Medulla oblongata (tissue), 1 donor: ENCODE results near the gene CABP1.
A peak's percentile ranks its signal among the peaks of the same experiment; 100 is the strongest.

Experiments
- DNase-seq: peaks from one replicate; pipeline ENCODE4 v3.0.0-alpha.2; 2015; ENCODE audit errors: extremely low spot score

Gene CABP1

DNA sequence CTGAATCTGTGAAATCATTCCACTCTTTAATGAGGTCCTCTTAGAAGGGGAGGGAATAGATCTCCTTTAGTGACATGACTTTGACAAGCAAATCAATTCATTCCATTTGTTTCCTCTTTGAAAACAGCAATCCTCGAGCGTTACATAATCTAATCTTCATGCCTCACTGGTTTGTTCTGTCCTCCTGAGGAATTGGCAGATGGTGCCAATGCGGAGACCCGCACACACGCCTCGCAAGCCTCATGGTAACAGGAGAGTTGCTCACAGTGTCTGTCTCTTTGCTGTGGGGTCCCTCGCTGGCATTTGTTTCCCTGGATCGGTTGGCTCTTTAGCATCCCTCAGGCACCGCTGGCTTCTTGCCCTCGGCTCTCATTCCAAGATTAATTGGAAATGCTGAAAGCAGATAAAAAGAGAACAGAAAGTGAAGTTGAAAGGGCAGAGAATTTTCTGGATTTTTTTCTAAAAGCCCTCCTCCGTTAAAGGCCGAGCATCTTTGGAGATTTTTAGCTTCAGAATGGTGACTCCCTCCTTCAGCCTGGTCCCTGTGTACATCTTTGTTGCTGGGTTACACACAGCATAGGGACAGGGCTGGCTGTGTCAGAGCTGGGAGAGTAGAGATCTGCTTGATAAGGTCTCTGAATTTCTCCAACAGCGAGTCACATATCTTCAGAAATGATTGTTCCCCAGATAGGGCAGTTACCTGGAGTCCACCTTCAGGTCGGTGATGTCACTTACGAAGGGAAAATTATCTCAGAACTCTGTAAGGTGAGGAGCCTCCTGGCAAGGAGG lies 10.1 kb upstream of the CABP1 start:
- DNase-seq: peak; percentile 40

DNA sequence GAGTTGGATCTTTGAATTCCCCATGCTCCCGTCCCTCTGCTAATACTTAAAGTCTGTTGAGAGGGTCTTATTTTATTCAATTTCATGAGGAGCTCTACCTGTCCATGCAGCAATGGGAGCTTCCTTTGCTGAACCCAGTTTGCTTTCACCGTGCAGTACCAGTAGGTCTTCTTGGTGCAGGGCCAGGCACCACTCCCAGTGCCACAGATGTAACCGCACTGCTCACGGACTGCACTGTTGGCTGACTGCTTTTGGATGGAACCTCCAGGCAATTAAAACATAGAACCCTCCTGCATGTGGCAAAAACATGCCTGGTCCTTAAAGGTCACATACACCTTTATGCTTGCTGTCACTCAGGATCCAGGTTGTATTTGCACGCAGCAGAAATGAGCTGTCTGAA lies 9.3 kb upstream of the CABP1 start:
- DNase-seq: no peak

DNA sequence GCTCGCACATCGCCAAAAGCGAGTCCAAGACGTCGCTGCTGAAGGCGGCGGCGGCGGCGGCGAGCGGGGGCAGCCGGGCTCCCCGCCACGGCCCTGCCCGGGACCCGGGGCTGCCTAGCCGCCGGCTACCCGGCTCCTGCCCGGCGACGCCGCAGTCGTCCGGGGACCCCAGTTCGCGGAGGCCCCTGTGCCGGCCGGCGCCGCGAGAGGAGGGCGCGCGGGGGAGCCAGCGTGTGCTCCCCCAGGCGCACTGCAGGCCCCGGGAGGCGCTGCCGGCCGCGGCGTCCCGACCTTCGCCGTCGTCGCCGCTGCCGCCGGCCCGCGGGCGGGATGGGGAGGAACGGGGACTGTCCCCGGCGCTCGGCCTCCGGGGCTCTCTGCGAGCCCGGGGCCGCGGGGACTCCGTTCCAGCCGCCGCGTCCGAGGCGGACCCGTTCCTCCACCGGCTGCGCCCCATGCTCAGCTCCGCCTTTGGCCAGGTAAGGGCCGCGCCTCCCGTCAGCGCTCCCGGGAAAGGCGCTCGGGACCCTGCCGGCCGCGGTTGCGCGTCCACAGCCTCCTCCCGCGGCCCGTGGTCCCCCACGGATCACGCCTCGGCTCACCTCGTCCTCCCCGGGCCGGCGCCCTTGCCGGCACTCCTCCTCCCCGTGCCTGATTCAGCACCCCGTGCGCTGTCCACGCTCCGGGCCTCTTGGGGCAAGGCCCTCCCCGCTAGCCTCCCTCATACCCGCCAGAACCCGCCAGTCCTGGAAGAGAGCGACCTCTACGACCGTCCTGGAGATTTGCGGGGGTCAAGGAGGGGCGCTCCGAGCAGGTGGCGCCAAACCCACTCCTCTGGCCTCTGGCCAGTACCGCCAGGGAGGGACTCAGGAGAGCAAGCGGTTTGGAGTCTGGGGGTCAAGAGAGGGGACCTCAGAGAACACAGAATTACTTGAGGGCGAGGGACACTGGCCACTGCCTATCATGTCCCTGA lies 721 bp downstream of the CABP1 start:
- no peak for DNase-seq

DNA sequence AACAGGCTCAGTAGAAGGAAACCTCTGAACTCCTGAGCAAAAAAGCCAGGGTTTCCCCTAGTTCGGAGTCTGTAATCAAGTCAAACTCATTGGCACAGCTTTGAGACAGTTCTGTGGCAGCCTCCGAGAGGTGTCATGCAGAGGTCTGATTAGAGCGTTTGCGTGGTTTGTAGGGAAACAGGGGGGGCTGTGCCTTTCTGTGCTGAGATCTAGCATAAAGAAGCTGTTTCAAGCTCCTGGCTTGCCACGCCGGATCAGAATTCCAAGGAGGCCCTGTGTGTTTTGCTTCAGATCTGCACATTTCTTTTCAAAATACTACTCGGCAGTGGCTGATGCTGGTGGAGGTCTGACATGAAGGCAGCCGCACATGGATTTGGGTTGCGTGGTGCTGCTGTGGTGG lies 1.7 kb downstream of the CABP1 start:
- DNase-seq: no peak

DNA sequence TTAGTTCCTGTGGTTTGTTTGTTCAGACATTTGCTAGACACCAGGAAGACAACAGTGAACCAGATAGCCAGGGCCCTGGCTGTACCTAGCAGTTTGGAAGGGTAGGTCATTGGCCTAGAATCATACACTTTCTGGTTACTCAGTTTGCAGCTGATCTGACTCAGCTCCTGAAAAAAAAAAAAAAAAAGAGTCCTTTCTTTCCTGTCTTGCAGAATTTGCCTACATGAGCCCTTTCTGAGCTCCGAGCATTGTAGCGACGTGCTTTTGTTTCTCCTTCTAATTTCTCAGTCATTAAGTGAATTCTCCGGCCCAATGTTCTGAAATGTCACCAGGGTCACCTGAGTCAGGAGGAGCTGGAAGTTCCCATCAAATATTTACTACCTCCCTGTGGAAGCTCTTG lies 2.4 kb downstream of the CABP1 start:
- no peak for DNase-seq

DNA sequence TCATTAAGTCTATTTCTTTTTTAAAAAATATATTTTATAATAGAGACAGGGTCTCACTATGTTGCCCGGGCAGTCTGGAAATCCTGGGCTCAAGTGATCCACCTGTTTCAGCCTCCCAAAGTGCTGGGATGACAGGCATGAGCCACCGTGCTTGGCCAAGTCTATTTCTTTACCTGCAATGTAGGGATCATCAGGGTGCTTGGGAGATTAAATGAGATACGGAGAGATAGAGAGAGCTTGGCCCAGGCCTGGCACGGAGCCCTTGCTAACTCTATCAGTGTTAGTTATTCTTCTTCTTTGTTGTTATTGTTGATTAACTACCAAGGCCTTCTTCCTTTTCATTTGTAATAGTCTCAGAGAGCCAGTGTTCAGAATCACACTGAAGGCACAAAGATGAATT lies 3.1 kb downstream of the CABP1 start:
- DNase-seq: no peak

DNA sequence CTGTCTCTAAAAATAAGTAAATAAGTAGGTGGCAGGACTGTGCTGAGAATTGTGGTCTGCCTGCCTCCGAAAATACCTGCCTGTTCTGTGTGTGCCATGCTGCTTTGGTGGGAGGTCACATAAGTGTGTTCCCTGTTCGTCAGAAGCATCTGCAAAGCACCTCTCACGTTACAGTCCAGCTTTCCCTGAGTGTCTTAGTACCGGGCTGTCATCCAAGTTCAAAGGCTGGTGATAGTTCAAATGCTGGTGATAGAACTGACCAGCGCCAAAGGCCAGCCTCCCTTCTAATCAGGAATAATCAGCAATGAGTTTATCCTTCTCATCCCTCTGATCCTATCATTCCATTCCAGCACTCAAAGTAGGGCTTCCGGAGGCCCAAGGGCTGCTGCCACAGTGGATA lies 5.6 kb downstream of the CABP1 start:
- no peak for DNase-seq

DNA sequence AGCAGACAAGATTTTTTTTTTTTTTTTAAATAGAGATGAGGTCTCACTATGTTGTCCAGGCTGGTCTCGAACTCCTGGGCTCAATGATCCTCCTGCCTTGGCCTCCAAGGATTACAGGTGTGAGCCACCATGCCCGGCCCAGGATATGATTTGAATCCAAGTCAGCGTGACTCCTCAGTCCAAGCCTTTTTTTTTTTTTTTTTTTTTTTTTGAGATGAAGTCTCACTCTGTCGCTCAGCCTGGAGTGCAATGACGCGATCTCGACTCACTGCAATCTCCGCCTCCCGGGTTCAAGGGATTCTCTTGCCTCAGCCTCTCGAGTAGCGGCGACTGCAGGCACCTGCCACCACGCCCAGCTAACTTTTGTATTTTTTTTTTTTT lies 6.9 kb downstream of the CABP1 start:
- DNase-seq: no peak

DNA sequence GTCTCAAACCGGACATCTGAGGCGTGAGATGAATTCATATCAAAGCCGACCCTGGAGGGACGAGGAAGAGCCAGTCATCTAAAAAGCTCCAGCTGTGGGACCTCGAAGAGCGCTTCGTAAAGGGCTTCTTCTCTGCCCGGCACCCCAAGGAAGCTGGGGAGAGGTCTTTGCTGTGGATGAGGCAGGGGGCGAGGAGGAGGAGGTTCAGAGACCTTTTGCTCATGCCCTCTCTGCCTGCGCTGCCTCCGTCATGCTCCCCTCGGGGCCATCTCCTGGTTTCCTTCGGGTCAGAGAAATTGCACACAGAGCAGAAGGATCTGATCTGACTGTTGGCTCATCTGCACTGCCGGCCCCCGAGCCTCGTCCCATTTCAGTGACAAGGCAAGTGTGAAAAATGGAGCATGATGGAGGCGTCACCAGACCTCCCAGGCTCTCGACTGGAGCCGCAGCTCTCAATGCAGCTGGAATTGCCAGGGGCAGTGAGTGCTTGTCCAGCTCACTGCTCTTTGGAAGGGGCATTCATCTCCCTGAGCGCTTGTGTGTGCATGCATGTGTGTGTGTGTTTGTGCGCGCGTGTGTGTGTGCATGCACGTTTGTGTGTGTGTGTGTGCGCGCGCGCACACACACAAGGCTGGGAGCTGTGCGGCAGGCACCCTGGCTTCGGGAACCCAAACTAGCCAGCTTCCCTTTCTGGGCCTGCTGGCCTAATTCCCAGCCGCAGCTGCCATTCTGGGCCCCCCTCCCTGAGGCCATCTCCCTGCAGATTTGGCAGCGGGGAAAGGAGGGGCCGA lies 9.2 kb downstream of the CABP1 start:
- no peak for DNase-seq

DNA sequence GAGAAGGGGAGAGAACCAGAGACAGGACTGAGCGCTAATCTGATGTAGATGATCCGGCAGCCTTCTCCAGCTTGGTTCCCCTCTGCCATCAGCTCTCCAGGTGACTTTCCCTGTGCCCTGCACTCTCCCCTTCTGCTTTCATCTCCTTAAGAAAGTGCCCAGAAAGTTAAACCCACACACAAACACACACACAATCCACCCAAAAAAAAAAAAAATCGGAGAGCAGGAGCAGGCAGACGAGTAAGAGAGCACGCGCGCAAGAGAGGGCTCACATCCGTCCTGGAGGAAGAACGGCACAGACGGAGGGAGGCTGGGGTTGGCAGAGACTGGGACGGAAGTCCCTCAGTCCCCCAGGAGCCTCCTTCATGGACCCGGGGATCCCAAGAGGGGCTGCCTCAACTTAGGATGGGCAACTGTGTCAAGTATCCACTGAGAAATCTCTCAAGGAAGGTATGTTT lies 9.8 kb downstream of the CABP1 start:
- DNase-seq: no peak

DNA sequence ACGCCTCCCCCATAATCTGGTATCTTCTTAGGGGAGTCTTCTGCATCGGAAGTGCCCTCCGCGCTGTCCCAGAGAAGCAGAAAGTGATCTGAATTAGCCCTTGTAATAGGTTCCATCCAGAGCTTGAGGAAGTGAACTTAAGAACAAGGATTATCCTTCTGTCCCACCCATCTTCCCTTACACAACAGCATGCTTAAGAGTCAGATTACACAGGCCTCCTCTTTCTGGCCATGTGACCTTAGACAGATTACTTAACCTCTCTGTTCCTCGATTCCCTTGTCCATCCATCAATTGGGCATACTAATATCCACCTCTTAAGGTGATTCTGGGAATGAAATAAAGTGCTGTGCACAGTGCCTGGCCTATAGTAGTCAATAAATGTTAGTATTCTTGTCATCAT lies 11.4 kb downstream of the CABP1 start:
- no peak for DNase-seq

DNA sequence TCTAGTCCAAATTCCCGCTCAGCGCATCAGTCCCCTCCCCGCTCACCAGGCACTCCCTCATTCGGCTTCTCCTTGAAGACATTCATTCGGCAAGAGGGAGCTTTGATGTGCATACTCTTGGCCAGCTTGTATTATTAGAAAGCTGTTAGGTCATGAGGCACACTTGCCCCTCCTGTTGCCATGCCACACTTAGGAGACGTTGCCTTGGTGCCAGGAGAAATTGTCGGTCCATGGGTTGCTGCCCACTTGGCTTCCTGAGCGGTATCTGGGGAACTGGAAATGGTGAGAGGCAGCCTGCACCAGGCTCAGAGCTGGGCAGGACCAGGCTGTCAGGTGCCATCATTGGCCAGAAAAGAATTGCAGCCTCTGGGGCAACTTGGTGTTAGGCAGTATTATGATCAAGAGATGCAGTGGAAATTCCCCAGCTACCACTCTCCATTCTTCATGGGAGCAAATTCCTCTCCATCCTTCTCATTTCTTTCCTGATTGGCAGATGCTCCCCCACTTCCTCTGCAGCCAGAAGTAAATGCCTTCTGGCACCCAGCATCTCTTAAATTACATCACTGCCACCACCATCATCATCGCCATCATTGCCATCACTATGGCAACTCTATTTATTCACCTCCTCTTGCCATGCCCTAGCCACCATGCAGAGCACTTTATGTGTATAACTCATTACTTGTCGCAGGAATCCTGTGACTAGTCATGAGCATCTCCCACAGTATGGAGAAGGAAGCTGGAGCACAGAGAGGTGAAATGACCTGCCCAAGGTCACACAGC lies 12.4 kb downstream of the CABP1 start:
- peak; percentile 76 for DNase-seq

DNA sequence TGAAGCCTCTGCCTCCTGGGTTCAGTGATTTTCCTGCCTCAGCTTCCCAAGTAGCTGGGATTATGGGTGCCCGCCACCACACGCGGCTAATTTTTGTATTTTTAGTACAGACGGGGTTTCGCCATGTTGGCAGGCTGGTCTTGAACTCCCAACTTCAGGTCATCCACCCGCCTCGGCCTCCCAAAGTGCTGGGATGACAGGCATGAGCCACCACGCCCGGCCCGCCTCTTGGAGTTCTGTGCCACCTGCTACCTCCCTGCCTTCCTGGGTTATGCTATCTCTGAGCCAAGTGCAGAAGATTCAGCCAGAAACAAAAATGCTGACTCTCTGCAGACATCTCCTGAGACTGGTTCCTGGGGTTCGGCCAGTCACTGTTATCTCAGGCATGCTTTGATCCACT lies 13.2 kb downstream of the CABP1 start:
- DNase-seq: no peak

DNA sequence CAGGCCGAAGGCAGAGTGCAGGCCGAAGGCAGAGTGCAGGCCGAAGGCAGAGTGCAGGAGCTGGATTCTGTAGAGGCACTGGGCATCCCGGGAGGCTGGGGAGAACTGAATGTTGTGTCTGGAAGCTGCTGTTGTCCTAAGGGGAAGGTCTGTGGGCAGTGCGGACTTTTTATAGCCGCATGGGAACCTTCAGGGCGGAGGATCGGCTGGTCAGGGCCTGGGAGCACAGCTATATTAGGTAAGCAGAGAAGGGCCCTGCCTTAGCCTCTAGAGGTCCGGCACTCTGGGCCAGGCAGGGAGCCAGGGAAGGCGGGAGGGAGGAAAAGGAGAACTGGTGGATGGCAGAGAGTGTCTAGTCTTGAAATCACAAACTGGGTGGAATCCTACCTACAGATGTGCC lies 14.2 kb downstream of the CABP1 start:
- no peak for DNase-seq

DNA sequence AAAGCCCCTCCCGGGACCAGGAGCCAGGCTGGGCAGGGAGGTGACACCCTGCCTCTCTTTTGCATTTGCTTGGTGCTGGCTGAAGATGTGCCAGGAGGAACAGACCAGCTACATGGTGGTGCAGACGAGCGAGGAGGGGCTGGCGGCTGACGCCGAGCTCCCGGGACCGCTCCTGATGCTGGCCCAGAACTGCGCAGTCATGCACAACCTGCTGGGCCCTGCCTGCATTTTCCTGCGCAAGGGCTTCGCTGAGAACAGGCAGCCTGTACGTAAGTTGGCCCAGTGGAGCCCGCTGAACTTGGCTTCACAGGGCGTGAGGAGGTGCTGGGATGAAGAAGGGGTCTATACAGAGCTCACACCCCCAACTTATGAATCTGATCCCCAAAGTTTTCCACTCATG lies 15.6 kb downstream of the CABP1 start:
- DNase-seq: no peak

DNA sequence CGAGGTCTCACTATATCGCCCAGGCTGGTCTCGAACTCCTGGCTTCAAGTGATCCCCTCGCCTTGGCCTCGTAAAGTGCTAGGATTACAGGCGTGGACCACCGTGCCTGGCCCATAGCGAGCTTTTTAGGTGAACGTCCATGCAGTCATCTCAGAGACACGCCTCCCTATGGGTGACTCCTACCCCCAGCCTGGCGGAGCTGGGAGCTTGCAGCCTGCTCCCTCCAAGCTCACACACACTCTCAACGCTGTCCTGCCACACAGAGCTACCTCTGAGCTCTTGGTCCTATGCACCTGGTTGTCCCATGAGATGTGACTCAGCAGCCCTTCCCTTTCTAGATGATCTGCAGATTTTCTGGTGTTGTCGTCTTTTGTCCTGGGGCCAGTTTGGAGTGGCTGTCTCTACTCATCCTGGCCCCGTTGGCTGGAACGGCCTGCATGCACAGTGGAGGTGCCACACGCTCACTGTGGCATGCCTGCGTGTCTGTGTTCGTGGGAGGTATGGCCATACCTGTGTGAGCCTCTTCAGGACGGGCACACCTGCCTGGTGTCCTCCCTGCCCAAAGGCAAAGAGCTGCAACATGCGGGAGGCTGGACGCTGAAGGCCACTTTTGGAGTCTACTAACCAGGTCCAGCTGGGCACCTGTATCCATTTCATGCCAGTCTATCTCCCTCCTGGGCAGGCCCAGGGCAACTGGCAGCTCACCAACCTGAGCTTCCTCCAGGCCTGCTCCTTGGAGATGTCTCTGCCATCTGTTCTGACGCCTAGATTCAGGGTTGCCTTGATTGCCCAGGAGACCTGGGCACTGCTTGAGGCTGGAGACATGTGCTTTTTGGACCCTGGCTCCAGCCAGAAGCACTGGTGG lies 18.1 kb downstream of the CABP1 start:
- DNase-seq: no peak

DNA sequence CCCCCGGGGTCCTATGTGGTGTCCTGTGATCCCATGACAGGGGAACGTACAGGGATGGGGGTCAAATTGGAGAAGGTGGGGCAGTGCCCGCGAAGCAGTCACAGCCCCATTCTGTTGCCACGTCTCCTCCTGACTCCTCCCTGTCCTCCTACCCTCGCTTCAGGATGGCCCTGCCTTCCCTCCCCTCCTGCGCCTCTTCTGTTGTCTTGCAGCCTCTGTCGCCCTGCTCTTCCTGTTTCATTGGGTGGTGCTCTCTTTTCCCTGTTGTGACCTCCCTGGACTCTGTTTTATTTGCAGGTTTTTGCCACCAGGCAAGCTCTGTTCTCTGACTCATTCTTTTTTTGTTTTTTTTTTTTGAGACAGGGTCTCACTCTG lies 18.7 kb downstream of the CABP1 start:
- DNase-seq: no peak

DNA sequence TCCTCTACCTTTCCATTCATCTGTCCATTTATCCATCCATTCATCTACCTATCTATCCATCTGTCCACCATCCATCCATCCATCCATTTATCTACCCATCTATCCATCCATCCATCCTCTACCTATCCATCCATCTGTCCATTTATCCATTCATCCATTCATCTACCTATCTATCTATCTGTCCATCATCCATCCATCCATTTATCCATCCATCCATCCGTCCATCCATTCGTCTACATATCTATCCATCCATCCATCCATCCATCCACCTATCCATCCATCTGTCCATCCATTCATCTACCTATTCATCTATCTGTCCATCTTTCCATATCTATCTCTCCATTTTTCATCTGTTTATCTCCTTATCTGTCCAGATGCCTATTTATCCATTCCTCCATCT lies 21.0 kb downstream of the CABP1 start:
- DNase-seq: no peak

DNA sequence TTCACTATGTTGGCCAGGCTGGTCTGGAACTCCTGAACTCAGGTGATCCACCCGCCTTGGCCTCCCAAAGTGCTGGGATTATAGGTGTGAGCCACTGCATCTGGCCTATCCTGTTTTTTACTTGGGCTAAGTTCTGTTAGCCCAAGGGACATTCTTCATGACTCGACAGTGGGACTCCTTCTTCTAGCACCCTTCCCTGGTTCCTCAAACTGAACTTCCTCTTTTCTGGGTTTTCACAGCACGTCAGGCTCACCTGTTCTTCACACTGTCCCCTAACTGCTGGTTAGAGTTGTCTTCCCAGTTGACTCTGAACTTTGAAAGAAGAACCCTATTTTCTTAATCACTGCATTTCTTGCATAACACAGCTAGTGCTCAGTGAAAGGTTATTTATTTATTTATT lies 22.5 kb downstream of the CABP1 start:
- no peak for DNase-seq

DNA sequence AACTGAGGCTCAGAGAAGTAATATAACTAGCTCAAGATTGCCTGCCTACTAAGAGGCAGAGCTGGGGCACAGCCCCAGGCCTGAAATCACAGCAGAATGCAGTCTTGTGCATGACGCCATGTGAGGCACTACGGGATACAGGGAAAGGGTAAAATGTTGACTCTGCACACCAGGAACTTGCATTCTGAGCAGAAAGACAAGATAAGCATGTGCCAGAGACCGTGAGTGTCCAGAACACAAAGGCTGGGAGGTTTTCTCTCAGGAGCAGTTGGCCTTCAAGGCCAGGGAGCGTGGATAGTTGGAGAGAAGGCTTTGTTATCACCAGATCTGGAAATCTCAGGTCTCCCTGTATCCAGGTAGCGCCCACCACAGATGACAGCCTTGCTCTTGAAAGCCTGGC lies 23.3 kb downstream of the CABP1 start:
- no peak for DNase-seq
